IMR-90 (cell line): ENCODE results near the gene PITPNC1.

ENCODE experiments used
- CEBPB ChIP-seq: IDR thresholded peaks from 2 replicates; pipeline ENCODE4 v1.6.1; 2012; ENCODE audit warnings: low read depth, low read length, improper control_type of control experiment
- CTCF ChIP-seq: conservative IDR thresholded peaks from 2 replicates; pipeline ENCODE4 v1.5.1; 2012; ENCODE audit warnings: mild to moderate bottlenecking, low read depth, low read length, improper control_type of control experiment
- MXI1 ChIP-seq: IDR thresholded peaks from 2 replicates; pipeline ENCODE4 v1.6.1; 2012; ENCODE audit warnings: low read depth, mild to moderate bottlenecking, low read length, moderate library complexity, borderline replicate concordance
- NFE2L2 ChIP-seq: fragments of 150-350 bp; IDR thresholded peaks from 2 replicates; pipeline ENCODE4 v1.6.1; 2016; ENCODE audit warnings: low read depth, mild to moderate bottlenecking, low read length
- RAD21 ChIP-seq: IDR thresholded peaks from 2 replicates; pipeline ENCODE4 v1.6.1; 2012; ENCODE audit warnings: low read length, improper control_type of control experiment
- RFX5 ChIP-seq: IDR thresholded peaks from 2 replicates; pipeline ENCODE4 v1.8.0; 2012; ENCODE audit warnings: low read depth, mild to moderate bottlenecking, low read length, moderate library complexity

GRCh38 chr17:67401598-67402504, 24.8 kb downstream of the PITPNC1 start:
- TF ChIP-seq CTCF (no peak), RAD21 (no peak), MXI1 (no peak), NFE2L2 (no peak), CEBPB (no peak), RFX5 (no peak)
